ENCODE measurements around the gene STK24. TPM values are rescaled to one million over a fixed set of nuclear protein-coding genes. Genes with fewer than 3 reads are reported as not detected.

Gene STK24
- total and polyA plus RNA-seq, 2 of the 8 experiments (the other 6 are each of a cell fraction or from before 2014, with no cell fraction given) = 62.8 to 143 TPM

DNA sequence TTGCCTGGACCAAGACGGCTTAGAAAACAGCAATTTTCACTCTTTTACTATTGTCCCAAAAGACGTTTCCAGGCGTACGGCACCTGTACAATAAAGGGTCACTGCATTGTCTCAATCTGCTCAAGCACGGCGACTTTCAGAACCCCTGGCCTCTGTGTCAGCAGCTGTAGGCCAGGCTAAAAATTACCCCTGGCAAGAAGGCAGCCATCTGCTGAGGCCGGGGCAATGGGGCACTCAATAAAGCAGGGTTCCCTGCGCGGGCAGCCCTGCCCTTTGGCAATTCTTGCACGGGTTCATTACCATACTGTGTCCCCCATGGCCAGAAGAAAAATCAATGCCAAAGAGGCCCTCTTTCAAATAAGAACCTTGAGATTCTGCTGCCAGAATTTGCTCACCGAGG lies 52.1 kb downstream of the STK24 start (continued):
- TF ChIP-seq, protein P1, sequence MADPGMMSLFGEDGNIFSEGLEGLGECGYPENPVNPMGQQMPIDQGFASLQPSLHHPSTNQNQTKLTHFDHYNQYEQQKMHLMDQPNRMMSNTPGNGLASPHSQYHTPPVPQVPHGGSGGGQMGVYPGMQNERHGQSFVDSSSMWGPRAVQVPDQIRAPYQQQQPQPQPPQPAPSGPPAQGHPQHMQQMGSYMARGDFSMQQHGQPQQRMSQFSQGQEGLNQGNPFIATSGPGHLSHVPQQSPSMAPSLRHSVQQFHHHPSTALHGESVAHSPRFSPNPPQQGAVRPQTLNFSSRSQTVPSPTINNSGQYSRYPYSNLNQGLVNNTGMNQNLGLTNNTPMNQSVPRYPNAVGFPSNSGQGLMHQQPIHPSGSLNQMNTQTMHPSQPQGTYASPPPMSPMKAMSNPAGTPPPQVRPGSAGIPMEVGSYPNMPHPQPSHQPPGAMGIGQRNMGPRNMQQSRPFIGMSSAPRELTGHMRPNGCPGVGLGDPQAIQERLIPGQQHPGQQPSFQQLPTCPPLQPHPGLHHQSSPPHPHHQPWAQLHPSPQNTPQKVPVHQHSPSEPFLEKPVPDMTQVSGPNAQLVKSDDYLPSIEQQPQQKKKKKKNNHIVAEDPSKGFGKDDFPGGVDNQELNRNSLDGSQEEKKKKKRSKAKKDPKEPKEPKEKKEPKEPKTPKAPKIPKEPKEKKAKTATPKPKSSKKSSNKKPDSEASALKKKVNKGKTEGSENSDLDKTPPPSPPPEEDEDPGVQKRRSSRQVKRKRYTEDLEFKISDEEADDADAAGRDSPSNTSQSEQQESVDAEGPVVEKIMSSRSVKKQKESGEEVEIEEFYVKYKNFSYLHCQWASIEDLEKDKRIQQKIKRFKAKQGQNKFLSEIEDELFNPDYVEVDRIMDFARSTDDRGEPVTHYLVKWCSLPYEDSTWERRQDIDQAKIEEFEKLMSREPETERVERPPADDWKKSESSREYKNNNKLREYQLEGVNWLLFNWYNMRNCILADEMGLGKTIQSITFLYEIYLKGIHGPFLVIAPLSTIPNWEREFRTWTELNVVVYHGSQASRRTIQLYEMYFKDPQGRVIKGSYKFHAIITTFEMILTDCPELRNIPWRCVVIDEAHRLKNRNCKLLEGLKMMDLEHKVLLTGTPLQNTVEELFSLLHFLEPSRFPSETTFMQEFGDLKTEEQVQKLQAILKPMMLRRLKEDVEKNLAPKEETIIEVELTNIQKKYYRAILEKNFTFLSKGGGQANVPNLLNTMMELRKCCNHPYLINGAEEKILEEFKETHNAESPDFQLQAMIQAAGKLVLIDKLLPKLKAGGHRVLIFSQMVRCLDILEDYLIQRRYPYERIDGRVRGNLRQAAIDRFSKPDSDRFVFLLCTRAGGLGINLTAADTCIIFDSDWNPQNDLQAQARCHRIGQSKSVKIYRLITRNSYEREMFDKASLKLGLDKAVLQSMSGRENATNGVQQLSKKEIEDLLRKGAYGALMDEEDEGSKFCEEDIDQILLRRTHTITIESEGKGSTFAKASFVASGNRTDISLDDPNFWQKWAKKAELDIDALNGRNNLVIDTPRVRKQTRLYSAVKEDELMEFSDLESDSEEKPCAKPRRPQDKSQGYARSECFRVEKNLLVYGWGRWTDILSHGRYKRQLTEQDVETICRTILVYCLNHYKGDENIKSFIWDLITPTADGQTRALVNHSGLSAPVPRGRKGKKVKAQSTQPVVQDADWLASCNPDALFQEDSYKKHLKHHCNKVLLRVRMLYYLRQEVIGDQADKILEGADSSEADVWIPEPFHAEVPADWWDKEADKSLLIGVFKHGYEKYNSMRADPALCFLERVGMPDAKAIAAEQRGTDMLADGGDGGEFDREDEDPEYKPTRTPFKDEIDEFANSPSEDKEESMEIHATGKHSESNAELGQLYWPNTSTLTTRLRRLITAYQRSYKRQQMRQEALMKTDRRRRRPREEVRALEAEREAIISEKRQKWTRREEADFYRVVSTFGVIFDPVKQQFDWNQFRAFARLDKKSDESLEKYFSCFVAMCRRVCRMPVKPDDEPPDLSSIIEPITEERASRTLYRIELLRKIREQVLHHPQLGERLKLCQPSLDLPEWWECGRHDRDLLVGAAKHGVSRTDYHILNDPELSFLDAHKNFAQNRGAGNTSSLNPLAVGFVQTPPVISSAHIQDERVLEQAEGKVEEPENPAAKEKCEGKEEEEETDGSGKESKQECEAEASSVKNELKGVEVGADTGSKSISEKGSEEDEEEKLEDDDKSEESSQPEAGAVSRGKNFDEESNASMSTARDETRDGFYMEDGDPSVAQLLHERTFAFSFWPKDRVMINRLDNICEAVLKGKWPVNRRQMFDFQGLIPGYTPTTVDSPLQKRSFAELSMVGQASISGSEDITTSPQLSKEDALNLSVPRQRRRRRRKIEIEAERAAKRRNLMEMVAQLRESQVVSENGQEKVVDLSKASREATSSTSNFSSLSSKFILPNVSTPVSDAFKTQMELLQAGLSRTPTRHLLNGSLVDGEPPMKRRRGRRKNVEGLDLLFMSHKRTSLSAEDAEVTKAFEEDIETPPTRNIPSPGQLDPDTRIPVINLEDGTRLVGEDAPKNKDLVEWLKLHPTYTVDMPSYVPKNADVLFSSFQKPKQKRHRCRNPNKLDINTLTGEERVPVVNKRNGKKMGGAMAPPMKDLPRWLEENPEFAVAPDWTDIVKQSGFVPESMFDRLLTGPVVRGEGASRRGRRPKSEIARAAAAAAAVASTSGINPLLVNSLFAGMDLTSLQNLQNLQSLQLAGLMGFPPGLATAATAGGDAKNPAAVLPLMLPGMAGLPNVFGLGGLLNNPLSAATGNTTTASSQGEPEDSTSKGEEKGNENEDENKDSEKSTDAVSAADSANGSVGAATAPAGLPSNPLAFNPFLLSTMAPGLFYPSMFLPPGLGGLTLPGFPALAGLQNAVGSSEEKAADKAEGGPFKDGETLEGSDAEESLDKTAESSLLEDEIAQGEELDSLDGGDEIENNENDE (IDR thresholded peaks at IDR 0.05; ENCODE audit: insufficient replicate concordance, low read length) = no peak
- no peak for TF ChIP-seq EZH2 (IDR thresholded peaks at IDR 0.05; ENCODE audit: low read depth, low read length, severe bottlenecking)
- TF ChIP-seq CREB1 (IDR thresholded peaks at IDR 0.05) = no peak
- TF ChIP-seq RAD21 (IDR thresholded peaks at IDR 0.05 in 1 of 2, conservative IDR thresholded peaks at IDR 0.05 in 1 of 2; ENCODE audit: low read depth in 2 of 2, low read length in 2 of 2) = no peak
- TF ChIP-seq, protein P2, sequence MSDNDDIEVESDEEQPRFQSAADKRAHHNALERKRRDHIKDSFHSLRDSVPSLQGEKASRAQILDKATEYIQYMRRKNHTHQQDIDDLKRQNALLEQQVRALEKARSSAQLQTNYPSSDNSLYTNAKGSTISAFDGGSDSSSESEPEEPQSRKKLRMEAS (IDR thresholded peaks at IDR 0.05) = no peak
